Measurements from ENCODE around the gene TGFBI. TPM values are rescaled to one million over a fixed set of nuclear protein-coding genes. Genes with fewer than 3 reads are reported as not detected.

Gene TGFBI
- 4.8 TPM in 2 replicates for total RNA-seq (2014; rRNA removed; shearing (Covaris generic))

DNA sequence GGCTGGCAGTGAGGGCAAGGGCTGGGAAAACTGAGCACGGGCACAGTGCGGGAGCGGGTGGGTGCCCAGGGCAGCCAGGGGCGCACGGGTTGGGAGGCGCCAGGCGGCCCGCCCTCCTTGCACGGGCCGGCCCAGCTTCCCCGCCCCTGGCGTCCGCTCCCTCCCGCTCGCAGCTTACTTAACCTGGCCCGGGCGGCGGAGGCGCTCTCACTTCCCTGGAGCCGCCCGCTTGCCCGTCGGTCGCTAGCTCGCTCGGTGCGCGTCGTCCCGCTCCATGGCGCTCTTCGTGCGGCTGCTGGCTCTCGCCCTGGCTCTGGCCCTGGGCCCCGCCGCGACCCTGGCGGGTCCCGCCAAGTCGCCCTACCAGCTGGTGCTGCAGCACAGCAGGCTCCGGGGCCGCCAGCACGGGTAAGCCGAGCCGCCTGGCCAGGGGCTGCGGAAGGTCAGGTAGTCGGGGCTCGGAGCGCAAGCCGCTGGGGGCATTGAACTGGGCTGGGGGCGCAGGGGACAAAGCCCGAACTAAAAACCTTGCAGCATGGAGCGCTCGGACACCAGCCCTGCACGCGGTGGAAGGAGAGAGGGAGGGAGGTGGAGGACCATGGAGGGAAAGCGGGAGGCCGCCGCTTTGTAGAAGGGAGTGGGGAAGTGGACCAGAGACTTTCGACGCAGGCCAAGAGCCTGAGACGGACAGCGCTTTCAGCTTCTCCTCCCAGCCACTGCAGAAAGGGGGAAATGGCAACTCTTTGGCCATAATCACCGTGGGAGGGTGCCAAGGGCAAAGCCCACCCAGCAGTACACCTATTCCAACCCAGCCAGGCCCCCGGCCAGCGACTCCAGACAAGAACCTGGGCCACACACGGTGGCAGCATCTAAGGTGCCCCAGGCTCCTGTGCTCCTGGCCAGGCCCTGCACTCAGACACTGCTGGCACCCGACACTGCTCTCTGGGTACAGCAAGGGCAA, at the start of gene TGFBI:
Gene TGFBI (plus strand): TSS at position 207 of the 961 bp plus-strand sequence. CDS start 68 bp downstream, at position 275.
- Histone ChIP-seq H3K27ac (no peak within 1 kb of the TSS), H3K4me1 (peaks cover 32% of the 10 kb centered on the region)

DNA sequence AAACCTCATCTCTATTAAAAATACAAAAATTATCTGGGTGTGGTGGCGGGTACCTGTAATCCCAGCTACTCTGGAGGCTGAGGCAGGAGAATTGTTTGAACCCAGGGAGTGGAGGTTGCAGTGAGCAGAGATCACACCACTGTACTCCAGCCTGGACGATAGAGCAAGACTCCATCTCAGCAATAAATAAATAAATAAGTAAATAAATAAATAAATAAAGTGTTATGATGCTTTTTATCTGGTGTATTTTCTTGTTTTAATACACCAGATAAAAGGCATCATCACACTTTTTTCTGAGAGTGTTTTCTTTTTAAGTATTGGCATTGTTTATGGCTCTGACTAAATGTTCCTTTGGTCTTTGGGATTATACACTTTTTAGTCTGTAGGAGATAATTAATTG, 49.8 kb upstream of the TGFBI start:
- Histone ChIP-seq H3K4me3 (no peak overlapping the region), H3K27ac (no peak overlapping the region; the same call in 1 of the 2 replicates), H3K9me3 (replicated peaks) (no peaks in the 10 kb centered on the region; the same call in 1 of the 2 replicates)

More for the DNA sequence above, at the start of gene TGFBI:
- Histone ChIP-seq H3K36me3 (no peaks in the 10 kb centered on the region), H3K27me3 (no peaks in the 10 kb centered on the region), H3K4me3 (no peak within 1 kb of the TSS), H3K9me3 (replicated peaks) (no peaks in the 10 kb centered on the region)
- no peak for DNase-seq

GRCh38 chr5:135979510-135979909, 49.3 kb upstream of the TGFBI start:
- Histone ChIP-seq H3K27ac (no peak overlapping the region; the same call in 1 of the 2 replicates), H3K4me3 (no peak overlapping the region), H3K4me1 (peaks cover 17% of the 10 kb centered on the region), H3K27me3 (no peaks in the 10 kb centered on the region), H3K36me3 (no peaks in the 10 kb centered on the region), H3K9me3 (replicated peaks) (no peaks in the 10 kb centered on the region; the same call in 1 of the 2 replicates)
- peak in 1 of 2 experiments; percentile 33 for DNase-seq

More for the DNA sequence above, 49.8 kb upstream of the TGFBI start:
- Histone ChIP-seq H3K36me3 (no peaks in the 10 kb centered on the region), H3K27me3 (no peaks in the 10 kb centered on the region), H3K4me1 (peaks cover 17% of the 10 kb centered on the region)
- DNase-seq = no peak

GRCh38 chr5:135980620-135981019, 48.2 kb upstream of the TGFBI start:
- H3K27ac ChIP-seq = no peak overlapping the region
- H3K9me3 ChIP-seq (replicated peaks) = no peaks in the 10 kb centered on the region; the same call in 1 of the 2 replicates
- peaks cover 17% of the 10 kb centered on the region for H3K4me1 ChIP-seq
- DNase-seq = no peak
- no peak overlapping the region for H3K4me3 ChIP-seq
- H3K27me3 ChIP-seq = no peaks in the 10 kb centered on the region
- H3K36me3 ChIP-seq = no peaks in the 10 kb centered on the region

- no peaks in the 10 kb centered on the region for H3K36me3 ChIP-seq
- DNase-seq = no peak
- no peaks in the 10 kb centered on the region for H3K27me3 ChIP-seq
- no peaks in the 10 kb centered on the region for H3K4me1 ChIP-seq
- no peaks in the 10 kb centered on the region; the same call in 1 of the 2 replicates for H3K9me3 ChIP-seq (replicated peaks)
- no peak overlapping the region for H3K4me3 ChIP-seq
- no peak overlapping the region for H3K27ac ChIP-seq
Measured at GRCh38 chr5:135985951-135986350, 42.8 kb upstream of the TGFBI start.

DNA sequence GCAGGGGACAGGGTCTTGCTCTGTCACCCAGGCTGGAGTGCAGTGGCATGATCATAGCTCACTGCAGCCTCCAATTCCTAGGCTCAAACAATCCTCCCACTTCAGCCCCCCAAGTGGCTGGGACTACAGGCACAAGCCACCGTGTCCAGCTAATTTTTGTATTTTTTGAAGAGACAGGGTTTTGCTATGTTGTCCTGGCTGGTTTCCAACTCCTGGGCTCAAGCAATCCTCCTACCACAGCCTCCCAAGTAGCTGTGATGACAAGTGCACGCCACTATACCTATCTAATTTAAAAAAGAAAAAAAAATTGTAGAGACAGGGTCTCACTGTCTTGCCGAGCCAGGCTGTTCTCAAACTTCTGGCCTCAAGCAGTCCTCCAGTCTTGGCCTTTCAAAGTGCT, 42.4 kb upstream of the TGFBI start:
- H3K4me3 ChIP-seq = no peak overlapping the region
- no peaks in the 10 kb centered on the region for H3K4me1 ChIP-seq
- H3K36me3 ChIP-seq = no peaks in the 10 kb centered on the region
- no peak overlapping the region for H3K27ac ChIP-seq
- no peaks in the 10 kb centered on the region for H3K27me3 ChIP-seq
- DNase-seq = peak in 1 of 2 experiments; percentile 23
- no peaks in the 10 kb centered on the region; the same call in 1 of the 2 replicates for H3K9me3 ChIP-seq (replicated peaks)

DNA sequence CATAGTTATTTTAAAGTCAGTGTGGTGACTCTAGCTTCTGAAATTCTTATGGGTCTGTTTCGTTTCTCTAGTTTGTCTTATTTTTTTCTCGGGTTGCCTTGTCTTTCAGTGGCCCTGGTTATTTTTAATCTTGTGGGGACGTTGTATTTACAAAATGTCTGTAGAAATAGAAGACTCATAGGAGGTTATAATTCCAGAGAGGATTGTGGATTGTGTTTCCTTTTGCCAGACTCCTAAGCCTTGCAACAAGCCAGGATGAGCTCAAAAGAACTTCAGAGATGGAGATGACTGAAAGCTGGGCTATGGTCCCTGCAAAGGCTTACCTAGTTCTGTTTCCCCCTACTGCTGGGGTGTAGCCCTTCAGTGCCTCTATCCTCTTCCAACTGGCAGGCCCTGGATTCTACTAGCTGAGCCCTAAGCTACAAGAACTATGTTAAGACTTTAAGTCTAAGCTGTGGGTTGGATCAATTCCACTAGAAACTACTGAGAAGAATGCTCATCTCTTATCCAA, 41.8 kb upstream of the TGFBI start:
- H3K27me3 ChIP-seq = no peaks in the 10 kb centered on the region
- H3K4me1 ChIP-seq = no peaks in the 10 kb centered on the region
- no peaks in the 10 kb centered on the region; the same call in 1 of the 2 replicates for H3K9me3 ChIP-seq (replicated peaks)
- H3K4me3 ChIP-seq = no peak overlapping the region
- H3K27ac ChIP-seq = no peak overlapping the region
- no peak for DNase-seq
- no peaks in the 10 kb centered on the region for H3K36me3 ChIP-seq

- no peak for DNase-seq
- Histone ChIP-seq H3K4me1 (peaks cover 1% of the 10 kb centered on the region; the same call in 1 of the 2 replicates), H3K27me3 (no peaks in the 10 kb centered on the region), H3K9me3 (replicated peaks) (no peaks in the 10 kb centered on the region; the same call in 1 of the 2 replicates), H3K27ac (no peak overlapping the region), H3K4me3 (no peak overlapping the region), H3K36me3 (no peaks in the 10 kb centered on the region)
Measured at GRCh38 chr5:135988546-135988945, 40.2 kb upstream of the TGFBI start.

- no peak for DNase-seq
- H3K9me3 ChIP-seq (replicated peaks) = no peaks in the 10 kb centered on the region; the same call in 1 of the 2 replicates
- H3K27me3 ChIP-seq = no peaks in the 10 kb centered on the region
- peaks cover 9% of the 10 kb centered on the region; the same call in 1 of the 2 replicates for H3K4me1 ChIP-seq
- H3K36me3 ChIP-seq = no peaks in the 10 kb centered on the region
- H3K27ac ChIP-seq = no peak overlapping the region
- no peak overlapping the region for H3K4me3 ChIP-seq
Measured at GRCh38 chr5:135989686-135990085, 39.1 kb upstream of the TGFBI start.

DNA sequence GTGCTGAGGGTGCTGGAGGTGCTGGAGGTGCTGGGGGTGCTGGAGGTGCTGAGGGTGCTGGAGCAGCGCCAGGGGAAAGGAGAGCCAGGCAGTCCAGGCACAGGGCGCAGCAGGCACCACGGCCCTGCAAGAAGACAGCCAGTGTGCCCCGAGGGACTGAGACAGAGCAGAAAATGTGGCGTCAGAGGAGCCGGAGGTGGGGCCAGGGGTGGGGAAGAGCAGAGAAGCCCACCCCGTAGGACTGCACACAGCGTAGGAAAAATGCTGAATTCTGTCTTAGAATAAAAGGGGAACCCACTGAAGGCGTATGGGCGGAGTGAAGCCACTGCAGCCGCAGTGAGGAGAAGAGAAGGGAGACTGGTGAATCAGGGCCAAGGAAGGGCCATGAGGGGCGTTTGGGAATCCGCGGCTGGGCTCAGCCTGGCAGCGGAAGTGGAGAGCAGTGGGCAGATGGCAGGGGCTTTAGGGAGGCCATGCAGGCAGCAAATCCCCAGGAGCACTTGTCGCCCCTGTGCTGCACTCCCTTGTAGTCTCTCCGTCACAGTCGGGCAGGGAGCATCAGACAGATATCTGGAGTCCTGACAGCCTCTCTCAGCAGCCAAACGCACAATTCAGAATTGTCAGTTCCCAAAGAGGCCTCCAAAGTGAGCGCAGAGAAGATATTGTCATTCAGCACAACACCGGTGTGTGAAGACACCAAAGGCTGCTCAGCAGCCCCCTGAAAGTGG, 38.1 kb upstream of the TGFBI start:
- Histone ChIP-seq H3K4me3 (no peak overlapping the region), H3K4me1 (peaks cover 9% of the 10 kb centered on the region; the same call in 1 of the 2 replicates), H3K27me3 (no peaks in the 10 kb centered on the region), H3K27ac (no peak overlapping the region), H3K36me3 (no peaks in the 10 kb centered on the region), H3K9me3 (replicated peaks) (peaks cover 3% of the 10 kb centered on the region; the same call in 1 of the 2 replicates)
- DNase-seq = no peak

DNA sequence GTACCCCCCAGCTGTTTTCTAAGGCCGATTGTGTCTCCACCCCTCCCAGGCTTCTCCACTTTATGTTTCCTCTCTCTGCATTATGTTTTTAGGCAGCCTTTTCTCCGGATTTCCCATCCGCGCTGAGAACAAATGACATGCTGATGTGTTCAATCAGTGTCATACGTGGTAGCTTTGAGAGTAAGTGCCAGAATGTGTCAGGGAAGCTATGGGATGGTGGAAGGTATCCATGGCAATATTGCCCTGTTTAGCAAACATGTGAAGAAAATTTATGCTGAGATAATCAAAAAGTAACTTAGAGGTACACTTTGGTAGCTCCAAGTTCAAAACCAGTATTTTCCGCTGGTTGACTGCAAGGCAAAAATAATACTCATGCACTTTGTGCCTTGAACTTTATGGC, 37.4 kb upstream of the TGFBI start:
- no peak overlapping the region for H3K27ac ChIP-seq
- H3K4me3 ChIP-seq = no peak overlapping the region
- peaks cover 3% of the 10 kb centered on the region; the same call in 1 of the 2 replicates for H3K9me3 ChIP-seq (replicated peaks)
- DNase-seq = no peak
- no peaks in the 10 kb centered on the region for H3K27me3 ChIP-seq
- peaks cover 9% of the 10 kb centered on the region; the same call in 1 of the 2 replicates for H3K4me1 ChIP-seq
- no peaks in the 10 kb centered on the region for H3K36me3 ChIP-seq

DNA sequence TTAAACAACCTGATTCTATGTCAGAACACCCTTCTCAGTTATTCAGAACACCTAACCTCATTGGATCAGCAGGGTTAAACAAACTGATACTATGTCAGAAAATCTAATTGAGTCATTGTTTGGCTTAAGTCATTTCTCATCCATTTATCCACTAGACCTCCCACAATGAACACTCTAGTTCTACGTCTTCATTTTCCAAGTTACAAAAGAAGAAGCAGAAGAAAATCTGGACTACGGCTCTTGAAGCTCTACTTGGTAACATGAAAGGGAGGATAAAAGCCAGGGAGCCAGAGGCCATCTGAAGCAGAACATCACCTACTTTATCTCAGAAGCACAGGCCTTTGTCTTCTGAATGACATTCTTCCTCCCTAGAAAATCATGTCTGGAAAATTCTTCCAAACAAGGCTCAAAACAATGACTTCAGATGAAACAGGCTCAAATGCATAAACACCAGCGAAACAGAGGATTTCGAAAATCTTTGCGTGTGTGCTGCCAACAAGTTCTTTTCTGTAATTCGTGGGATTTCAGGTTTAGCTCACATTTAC, 35.4 kb upstream of the TGFBI start:
- H3K4me1 ChIP-seq = peaks cover 9% of the 10 kb centered on the region; the same call in 1 of the 2 replicates
- peaks cover 3% of the 10 kb centered on the region; the same call in 1 of the 2 replicates for H3K9me3 ChIP-seq (replicated peaks)
- H3K4me3 ChIP-seq = no peak overlapping the region
- H3K27ac ChIP-seq = no peak overlapping the region
- no peaks in the 10 kb centered on the region for H3K27me3 ChIP-seq
- DNase-seq = no peak
- no peaks in the 10 kb centered on the region for H3K36me3 ChIP-seq

GRCh38 chr5:135993880-135994636, 34.7 kb upstream of the TGFBI start:
- DNase-seq = no peak
- Histone ChIP-seq H3K4me3 (no peak overlapping the region), H3K9me3 (replicated peaks) (0 out of 2 replicates have a peak, but pooled peaks cover 3% of the 10 kb centered on the region), H3K4me1 (peaks cover 10% of the 10 kb centered on the region; the same call in 1 of the 2 replicates), H3K36me3 (no peaks in the 10 kb centered on the region), H3K27me3 (no peaks in the 10 kb centered on the region), H3K27ac (no peak overlapping the region)

Data from SJCRH30 (cell line).